Choroid plexus epithelial cell (primary cell): ENCODE measurements around the gene HMGXB3.

Experiments used
- DNase-seq: peaks from one replicate; pipeline ENCODE4 v3.0.0-alpha.2; 2010; ENCODE audit warnings: low read depth
- H3K4me3 ChIP-seq: 2 replicates; pipeline ENCODE4 v1.5.1; 2011; ENCODE audit warnings: low read depth, mild to moderate bottlenecking, control low read depth, low read length, moderate library complexity
- CTCF ChIP-seq: conservative IDR thresholded peaks from 2 replicates; pipeline ENCODE4 v1.5.1; 2011; ENCODE audit warnings: low read depth, mild to moderate bottlenecking, control low read depth, inconsistent platforms, low read length, moderate library complexity

The HMGXB3 gene

GRCh38 chr5:150057052-150057451, 56.5 kb downstream of the HMGXB3 start:
- TF ChIP-seq CTCF = no peak
- H3K4me3 ChIP-seq = no peak overlapping the region
- DNase-seq = no peak

GRCh38 chr5:150057511-150057910, 57.0 kb downstream of the HMGXB3 start:
- no peak overlapping the region for H3K4me3 ChIP-seq
- DNase-seq = no peak
- no peak for TF ChIP-seq CTCF

- TF ChIP-seq CTCF = no peak
- no peak overlapping the region for H3K4me3 ChIP-seq
- peak; percentile 35 for DNase-seq
Observed at GRCh38 chr5:150057996-150058395, 57.5 kb downstream of the HMGXB3 start.

GRCh38 chr5:150058480-150059126, 58.1 kb downstream of the HMGXB3 start:
- TF ChIP-seq CTCF = no peak
- peak; percentile 47 for DNase-seq
- no peak overlapping the region for H3K4me3 ChIP-seq

GRCh38 chr5:150059623-150060022, 59.1 kb downstream of the HMGXB3 start:
- DNase-seq = no peak
- H3K4me3 ChIP-seq = no peak overlapping the region
- no peak for TF ChIP-seq CTCF

GRCh38 chr5:150060471-150060870, 59.9 kb downstream of the HMGXB3 start:
- no peak for TF ChIP-seq CTCF
- DNase-seq = no peak
- H3K4me3 ChIP-seq = no peak overlapping the region

- H3K4me3 ChIP-seq = no peak overlapping the region
- no peak for DNase-seq
- no peak for TF ChIP-seq CTCF
Observed at GRCh38 chr5:150061538-150061995, 61.0 kb downstream of the HMGXB3 start.
